Fibroblast of lung (primary cell): ENCODE measurements around the gene MYBBP1A.

ENCODE experiments used
- CTCF ChIP-seq, 2 donors: IDR thresholded peaks in 1 of 2; conservative IDR thresholded peaks in 1 of 2; 1 replicate in 1 of 2; 2 replicates in 1 of 2; pipeline ENCODE4 v1.5.1; 2011 to 2012; ENCODE audit warnings: low read length in 2 of 2, control low read depth in 1 of 2, inconsistent platforms in 1 of 2, low read depth in 1 of 2, mild to moderate bottlenecking in 1 of 2
- EZH2 ChIP-seq: IDR thresholded peaks from 2 replicates; pipeline ENCODE4 v1.5.1; 2012; ENCODE audit warnings: low read length, control low read depth, mild to moderate bottlenecking; ENCODE audit errors: missing control alignments

- TF ChIP-seq CTCF (conservative IDR thresholded peaks at IDR 0.05 in 1 of 2, IDR thresholded peaks at IDR 0.05 in 1 of 2; ENCODE audit: low read depth in 1 of 2, low read length in 2 of 2) (no peak), EZH2 (no peak)
Observed at GRCh38 chr17:4597975-4598374, 42.8 kb upstream of the MYBBP1A start.
